NCI-H2227 (cell line): Measurements from ENCODE around the gene PGLYRP2.
"Not testable (repeated sequence)": the region's sequence is repeated elsewhere in the genome, so short reads cannot be mapped to it uniquely, and the experiment has no call there.

ENCODE experiments used
- DNase-seq: peaks from one replicate; lab custom pipeline; 2025; ENCODE audit not compliant: unreplicated experiment; lab: John Stamatoyannopoulos, UW

The PGLYRP2 gene, protein sequence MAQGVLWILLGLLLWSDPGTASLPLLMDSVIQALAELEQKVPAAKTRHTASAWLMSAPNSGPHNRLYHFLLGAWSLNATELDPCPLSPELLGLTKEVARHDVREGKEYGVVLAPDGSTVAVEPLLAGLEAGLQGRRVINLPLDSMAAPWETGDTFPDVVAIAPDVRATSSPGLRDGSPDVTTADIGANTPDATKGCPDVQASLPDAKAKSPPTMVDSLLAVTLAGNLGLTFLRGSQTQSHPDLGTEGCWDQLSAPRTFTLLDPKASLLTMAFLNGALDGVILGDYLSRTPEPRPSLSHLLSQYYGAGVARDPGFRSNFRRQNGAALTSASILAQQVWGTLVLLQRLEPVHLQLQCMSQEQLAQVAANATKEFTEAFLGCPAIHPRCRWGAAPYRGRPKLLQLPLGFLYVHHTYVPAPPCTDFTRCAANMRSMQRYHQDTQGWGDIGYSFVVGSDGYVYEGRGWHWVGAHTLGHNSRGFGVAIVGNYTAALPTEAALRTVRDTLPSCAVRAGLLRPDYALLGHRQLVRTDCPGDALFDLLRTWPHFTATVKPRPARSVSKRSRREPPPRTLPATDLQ

GRCh38 chr19:15479391-15480345 lies at the start of gene PGLYRP2:
PGLYRP2 (minus strand) TSS chr19:15479501; CDS start chr19:15479371, 130 bp downstream.
- no peak for DNase-seq

DNA sequence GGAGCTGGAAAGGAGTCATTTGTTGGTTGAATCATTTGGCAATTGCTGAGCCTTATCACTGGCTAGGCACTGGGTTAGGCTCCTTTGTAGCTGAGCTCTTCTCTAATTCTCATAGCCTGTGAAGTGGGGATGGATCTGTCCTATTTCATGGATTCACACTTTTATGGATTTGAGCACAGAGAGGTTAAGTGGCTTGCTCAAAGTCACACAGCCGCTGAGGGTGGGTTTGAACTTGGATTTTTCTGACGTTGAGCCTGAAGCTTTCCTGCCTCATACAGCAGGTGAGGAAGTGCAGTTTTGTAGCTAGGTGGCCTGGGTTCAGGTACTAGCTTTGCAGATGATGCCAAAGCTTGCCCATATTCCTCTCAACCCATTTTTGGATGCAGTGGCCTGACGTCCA lies 48.4 kb upstream of the PGLYRP2 start:
- DNase-seq = no peak

DNA sequence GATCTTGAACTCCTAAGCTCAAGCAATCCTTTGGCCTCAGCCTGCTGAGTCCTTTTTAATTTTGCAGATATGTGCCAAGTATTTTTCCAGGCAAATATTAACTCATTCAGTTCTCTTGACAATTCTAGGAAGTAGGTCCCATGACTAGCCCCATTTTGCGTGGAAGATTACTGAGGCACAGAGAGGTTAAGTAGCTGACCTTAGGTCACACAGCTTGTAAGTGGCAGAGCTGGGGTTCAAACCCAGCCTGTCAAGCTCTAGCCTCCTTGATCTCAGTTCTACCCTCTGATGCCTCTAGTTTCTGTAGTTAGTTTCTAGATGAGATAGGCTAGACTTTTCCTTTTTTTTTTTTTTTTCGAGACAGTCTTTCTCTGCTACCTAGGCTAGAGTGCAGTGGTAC lies 47.1 kb upstream of the PGLYRP2 start:
- DNase-seq = no peak

- no peak for DNase-seq
Measured at GRCh38 chr19:15525291-15525690, 46.0 kb upstream of the PGLYRP2 start.

- no peak for DNase-seq
Measured at GRCh38 chr19:15524781-15525180, 45.5 kb upstream of the PGLYRP2 start.

DNA sequence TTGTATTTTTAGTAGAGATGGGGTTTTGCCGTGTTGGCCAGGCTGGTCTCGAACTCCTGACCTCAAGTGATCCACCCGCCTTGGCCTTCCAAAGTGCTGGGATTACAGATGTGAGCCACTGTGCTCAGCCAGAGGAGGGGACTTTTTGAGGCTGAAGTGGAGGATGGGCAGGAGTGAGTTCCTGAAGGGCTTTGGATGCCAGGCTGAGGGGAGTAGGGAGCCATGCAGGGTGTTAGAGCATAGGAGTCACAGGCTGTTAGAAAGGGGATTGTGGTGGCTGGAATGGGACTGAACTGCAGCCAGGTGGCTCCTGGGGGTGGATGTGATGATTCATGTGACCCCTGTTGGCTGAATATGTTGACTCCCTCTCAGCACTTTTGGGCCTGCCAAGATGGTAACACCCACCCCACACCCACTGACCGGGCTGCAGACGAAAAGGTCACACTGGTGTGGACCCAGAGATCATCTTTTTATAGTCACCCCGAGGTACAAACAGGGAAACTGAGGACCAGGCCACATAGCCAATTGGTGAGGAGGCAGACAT lies 40.2 kb upstream of the PGLYRP2 start:
- no peak for DNase-seq

DNA sequence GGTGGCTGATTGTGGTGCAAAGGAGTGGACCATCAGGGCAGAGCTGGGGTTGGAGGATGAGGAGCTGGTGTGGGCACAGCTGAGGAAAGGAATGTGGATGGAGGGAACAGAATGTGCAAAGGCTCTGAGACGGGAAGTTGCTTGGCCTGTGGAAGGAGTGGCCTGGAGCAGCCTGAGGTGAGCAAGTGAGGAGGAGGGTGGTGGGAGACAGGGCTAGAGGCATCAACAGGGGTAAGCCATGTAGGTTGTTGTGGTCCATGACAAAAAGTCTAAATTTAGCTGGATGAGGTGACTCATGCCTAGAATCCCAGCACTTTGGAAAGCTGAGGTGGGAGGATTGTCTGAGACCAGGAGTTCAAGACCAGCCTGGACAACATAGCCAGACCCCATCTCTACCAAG lies 38.5 kb upstream of the PGLYRP2 start:
- DNase-seq = no peak

DNA sequence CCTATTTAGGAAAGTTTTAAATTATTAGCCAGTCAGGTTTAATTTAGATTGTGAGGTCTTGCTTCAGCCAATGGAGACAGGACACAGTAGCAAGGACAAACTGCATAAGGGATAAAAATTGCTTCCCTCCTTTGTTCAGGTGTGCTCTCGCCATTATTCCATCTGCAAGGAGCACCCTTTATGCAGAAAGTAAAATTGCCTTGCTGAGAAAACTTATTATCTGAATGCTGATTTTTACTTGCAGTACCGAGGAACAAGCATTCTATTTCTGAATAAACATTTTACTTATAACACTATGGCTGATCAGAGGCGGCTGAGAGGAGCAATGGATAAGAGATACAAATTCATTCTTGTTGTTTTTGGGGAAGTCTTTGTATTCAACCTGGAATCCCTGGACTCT lies 37.1 kb upstream of the PGLYRP2 start:
- DNase-seq = no peak

DNA sequence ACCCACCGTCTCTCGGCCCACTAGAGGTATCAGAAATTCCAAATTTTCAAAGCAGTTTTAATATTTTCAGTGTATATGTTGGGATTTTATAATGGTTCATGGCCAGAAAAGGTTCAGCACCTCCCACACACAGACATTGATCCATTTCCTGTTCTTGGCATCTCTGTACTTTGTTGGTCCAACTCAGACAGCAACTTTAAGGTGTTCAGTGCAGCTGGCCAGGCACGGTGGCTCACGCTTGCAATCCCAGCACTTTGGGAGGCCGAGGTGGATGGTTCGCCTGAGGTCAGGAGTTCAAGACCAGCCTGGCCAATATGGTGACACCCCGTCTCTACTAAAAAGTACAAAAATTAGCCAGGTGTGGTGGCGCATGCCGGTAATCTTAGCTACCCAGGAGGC lies 35.9 kb upstream of the PGLYRP2 start:
- not testable (repeated sequence) for DNase-seq

DNA sequence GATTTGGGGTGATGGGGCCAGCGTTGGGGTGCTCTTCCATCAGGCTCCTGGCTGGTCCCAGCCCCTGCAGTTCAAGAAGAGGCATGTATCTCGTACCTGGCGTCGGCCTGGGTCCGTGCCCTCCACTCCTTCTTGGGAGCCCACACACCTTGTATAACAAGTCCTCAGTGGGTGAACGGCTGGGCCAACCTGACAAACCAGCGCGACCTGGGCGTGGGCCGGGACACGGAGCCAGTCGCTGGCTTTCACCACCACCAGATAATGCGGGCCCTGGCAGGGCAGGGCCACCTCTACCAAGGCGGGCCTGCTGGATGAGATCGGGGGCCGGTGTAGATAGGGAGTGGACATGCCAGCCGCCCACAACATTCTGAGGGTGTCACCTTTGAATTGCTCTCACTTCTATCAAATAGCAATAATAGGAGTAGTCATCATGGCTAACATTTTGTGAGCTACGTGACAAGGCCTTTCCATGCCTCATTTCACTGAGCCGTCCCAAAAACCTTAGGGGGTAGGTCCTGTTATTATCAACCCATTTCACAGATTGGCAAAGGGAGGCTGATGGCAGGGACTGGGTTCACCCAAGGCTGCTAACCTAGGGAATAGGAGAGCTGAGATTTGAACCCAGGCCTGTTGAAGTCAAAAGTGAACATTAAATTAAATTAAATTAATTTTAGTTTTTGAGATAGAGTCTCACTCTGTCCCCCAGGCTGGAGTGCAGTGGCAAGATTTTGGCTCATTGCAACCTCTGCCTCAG lies 32.5 kb upstream of the PGLYRP2 start:
- no peak for DNase-seq

GRCh38 chr19:15508035-15508710 lies 28.9 kb upstream of the PGLYRP2 start, which contains the start of gene CYP4F22:
CYP4F22 (plus strand) TSS chr19:15508525; CDS start chr19:15525337, 16,812 bp downstream.
- DNase-seq = no peak

DNA sequence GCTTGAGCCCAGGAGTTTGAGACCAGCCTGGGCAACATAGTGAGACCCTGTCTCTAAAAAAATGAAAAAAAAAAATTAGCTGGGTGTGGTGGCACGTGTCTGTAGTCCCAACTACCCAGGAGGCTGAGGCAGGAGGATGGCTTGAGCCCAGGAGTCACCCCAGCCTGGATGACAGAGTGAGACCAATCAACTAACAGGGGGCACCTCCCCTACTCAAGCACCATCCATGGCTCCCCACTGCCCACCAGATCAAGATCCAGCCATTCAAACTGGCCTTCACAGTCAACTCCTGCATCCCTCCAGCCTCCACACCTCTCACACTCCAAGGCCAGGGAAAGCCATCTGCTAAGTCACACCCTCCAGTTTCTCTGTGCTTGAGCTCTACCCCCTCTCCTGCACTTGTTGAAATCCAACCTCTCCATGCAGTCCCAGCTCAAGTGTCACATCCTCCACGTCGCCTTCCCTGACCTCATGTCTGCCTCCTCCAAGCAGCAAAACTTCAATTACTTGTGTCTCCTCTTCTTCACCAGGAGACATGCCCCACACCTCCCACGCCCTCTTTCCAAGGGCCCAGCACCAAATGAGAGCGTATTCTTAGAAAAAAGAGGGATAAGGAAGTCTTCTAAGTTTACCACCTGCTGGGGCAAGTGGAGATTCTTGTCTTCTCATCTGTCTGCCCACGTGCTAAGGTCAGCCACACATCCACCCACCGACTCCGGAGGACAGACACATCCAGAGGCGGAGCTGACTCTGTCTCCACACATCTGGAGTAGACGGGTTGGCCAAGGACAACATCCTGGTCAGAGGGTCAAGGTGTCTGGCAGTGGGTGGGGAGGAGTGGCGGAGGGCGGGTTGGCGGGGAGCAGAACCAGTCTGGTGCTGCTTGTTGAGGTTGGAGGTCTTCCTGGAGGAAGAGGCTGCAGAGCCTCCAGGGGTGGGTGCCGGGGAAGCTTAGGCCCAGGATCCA lies 28.1 kb upstream of the PGLYRP2 start:
- DNase-seq = no peak

DNA sequence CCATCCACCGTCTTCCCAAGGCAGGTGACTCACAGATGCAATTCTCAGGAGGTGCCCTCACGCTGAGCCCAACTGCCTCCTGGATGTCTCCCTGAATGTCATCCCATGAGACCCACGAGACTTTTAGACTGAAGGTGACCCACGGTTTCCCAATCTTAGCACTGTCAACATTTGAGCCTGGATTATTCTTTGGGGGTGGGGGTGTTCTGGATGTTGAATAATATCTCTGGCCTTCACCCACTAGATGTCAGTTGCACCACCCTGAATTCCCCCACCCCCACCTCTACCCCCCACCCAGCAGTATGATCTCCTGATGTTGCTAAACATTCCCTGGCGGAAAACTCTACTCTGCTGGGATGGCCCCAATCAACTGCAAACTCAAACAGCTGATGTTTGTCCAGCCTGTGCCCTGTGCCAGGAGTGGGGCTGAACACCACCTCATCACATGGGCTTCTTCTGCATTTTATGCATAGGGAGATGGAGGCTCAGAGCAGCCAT lies 26.8 kb upstream of the PGLYRP2 start:
- DNase-seq = no peak

- DNase-seq = no peak
Measured at GRCh38 chr19:15502264-15502663, 23.0 kb upstream of the PGLYRP2 start.

DNA sequence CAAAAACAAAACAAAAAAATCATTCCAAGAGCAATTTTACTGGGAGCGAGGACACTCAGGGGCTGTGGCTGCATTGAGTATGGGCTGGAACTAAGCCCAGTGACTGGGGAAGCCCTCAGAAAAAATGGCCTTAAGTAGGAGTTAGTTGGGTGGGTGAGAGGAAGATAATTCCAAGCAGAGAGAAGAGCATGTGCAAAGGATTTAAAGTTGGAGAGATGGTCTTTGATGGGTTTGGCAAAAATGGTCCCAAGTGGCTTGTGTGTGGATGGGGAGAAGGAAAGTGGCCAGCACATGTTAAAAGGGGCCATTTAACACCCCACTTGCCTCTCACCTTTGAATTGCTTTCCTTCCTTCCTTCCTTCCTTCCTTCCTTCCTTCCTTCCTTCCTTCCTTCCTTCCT lies 22.3 kb upstream of the PGLYRP2 start:
- DNase-seq = no peak

- DNase-seq = no peak
Measured at GRCh38 chr19:15498910-15499309, 19.6 kb upstream of the PGLYRP2 start.

- DNase-seq = no peak
Measured at GRCh38 chr19:15498156-15498858, 19.0 kb upstream of the PGLYRP2 start.

DNA sequence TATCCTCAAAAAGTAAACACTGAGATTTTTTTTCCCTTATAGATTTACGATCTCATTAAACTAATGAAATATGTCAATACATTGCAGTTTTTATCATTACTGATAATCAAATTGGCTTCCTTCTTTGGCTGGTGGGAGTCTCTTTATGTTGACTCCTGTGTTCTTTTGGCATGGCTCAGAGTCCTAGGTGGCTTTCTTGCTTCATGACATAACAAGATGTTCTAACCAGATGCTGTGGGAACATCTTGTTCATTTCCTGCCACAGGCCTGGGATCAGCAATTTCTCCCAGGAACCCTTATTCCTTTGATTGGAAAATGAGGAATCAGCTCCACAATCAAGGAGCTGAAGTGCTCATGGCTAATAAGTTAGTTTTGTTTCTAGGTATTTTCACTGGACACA lies 15.8 kb upstream of the PGLYRP2 start:
- no peak for DNase-seq
